ENCODE measurements around the gene ERCC1. TPM values are rescaled to one million over a fixed set of nuclear protein-coding genes. Genes with fewer than 3 reads are reported as not detected.

The ERCC1 gene
- total RNA-seq, 4 donors from 2014 or later, result 38.8 to 42.6 (median 40.0) TPM

DNA sequence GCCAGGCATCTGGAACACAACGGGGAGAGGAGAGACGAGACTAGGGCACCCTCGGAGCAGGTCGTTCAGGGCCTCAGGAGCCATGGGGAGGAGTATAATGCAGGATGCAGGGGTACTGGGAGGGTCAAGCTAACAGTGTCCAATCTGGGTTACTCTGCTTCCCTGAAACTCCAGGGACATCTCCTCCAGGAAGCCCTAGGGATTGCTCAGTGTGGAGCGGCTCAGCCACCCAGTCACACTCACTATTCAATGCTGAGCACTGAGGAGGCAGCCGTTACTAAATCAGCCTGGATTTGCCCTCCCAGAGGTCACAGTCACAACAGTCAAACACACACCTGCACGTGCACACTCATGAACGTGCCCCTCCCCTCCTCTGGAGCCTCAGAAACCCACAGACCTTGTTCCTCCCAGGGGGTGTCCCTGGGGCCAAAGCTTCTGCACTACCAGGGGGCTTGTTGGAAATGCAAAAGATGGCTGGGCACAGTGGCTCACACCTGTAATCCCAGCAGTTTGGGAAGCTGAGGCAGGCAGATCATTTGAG, 37.2 kb upstream of the ERCC1 start:
- TF ChIP-seq POLR2A (IDR thresholded peaks at IDR 0.05), result no peak
- TF ChIP-seq POLR2AphosphoS5 (IDR thresholded peaks at IDR 0.05), result no peak
- TF ChIP-seq EP300 (IDR thresholded peaks at IDR 0.05; ENCODE audit: low read depth), result no peak
- TF ChIP-seq, protein P1, sequence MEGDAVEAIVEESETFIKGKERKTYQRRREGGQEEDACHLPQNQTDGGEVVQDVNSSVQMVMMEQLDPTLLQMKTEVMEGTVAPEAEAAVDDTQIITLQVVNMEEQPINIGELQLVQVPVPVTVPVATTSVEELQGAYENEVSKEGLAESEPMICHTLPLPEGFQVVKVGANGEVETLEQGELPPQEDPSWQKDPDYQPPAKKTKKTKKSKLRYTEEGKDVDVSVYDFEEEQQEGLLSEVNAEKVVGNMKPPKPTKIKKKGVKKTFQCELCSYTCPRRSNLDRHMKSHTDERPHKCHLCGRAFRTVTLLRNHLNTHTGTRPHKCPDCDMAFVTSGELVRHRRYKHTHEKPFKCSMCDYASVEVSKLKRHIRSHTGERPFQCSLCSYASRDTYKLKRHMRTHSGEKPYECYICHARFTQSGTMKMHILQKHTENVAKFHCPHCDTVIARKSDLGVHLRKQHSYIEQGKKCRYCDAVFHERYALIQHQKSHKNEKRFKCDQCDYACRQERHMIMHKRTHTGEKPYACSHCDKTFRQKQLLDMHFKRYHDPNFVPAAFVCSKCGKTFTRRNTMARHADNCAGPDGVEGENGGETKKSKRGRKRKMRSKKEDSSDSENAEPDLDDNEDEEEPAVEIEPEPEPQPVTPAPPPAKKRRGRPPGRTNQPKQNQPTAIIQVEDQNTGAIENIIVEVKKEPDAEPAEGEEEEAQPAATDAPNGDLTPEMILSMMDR (IDR thresholded peaks at IDR 0.05), result no peak
- no peaks in the 10 kb centered on the region for H3K27me3 ChIP-seq
- no peak overlapping the region for H3K4me3 ChIP-seq
- intact Hi-C loops (cut with DNase I; ENCODE audit: low total_unique reads) (no loop called here), in situ Hi-C loops (cut with MboI; ENCODE audit: low pct_ligation_motif_present in 1 of 4, low pct_unique_long_range_greater_than_20kb in 1 of 4, low sequenced_read_pairs in 3 of 4) (no loop called here)
- H3K4me1 ChIP-seq, result peaks cover 6 to 7% (median 7%) of the 10 kb centered on the region in 4 donors
- no peak overlapping the region for H3K27ac ChIP-seq
- 42% methylated on average over 8 of the region's 8 CpGs; no CpG with 5 or more reads in 1 of the 2 donors for WGBS, 2 donors (ENCODE audit: low coverage in 1 of 2)
- no peaks in the 10 kb centered on the region for H3K36me3 ChIP-seq
- H3K9me3 ChIP-seq, result no peaks in the 10 kb centered on the region
- no peak for DNase-seq

DNA sequence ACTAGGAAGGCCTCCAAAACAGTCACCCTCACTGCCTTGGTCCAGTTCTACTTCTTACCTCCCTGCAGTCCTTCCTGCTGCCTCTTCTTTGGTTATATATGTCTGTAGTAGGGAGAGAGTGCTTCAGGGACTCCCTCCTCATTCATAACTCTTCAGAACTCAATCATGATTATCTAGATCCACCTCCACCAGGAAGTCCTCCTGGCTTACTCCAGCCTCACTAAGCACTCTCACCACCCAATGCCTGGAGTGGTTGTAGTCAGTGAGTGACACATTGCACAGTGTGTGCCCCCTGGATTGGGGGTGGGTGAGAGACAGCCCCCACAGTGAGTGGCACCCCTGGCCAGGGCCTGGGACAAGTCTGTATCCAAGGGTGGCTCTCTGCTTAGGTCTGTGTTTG, 34.1 kb upstream of the ERCC1 start:
- no peak for DNase-seq
- in situ Hi-C loops (cut with MboI; ENCODE audit: low pct_ligation_motif_present in 1 of 4, low pct_unique_long_range_greater_than_20kb in 1 of 4, low sequenced_read_pairs in 3 of 4), result no loop called here

DNA sequence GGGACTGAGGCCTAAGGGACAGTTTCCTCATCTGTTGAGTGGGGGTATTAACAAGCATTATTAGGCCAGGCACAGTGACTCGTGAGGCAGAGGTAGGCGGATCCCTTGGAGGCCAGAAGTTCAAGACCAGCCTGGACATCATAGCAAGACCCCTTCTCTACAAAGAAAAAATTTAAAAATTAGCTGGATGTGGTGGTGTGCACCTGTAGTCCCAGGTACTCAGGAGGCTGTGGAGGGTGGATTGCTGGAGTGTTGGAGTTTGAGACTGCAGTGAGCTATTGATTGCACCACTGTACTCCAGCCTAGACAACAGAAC, 32.7 kb upstream of the ERCC1 start:
- in situ Hi-C loops (cut with MboI; ENCODE audit: low pct_ligation_motif_present in 1 of 4, low pct_unique_long_range_greater_than_20kb in 1 of 4, low sequenced_read_pairs in 3 of 4) (no loop called here), intact Hi-C loops (cut with DNase I; ENCODE audit: low total_unique reads) (no loop called here)
- no peak overlapping the region for H3K4me3 ChIP-seq
- TF ChIP-seq, protein P1 (IDR thresholded peaks at IDR 0.05), result no peak
- TF ChIP-seq POLR2A (IDR thresholded peaks at IDR 0.05) (no peak), EP300 (IDR thresholded peaks at IDR 0.05; ENCODE audit: low read depth) (no peak), POLR2AphosphoS5 (IDR thresholded peaks at IDR 0.05) (no peak)
- H3K27ac ChIP-seq, result peak overlapping the region; percentile 83 to 85 (median 84)
- H3K36me3 ChIP-seq, result no peaks in the 10 kb centered on the region
- H3K4me1 ChIP-seq, result peaks cover 17 to 26% (median 20%) of the 10 kb centered on the region in 4 donors
- WGBS, 2 donors (ENCODE audit: low coverage in 1 of 2), result 55% methylated on average over 2 of the region's 2 CpGs; no CpG with 5 or more reads in 1 of the 2 donors
- no peak for DNase-seq
- no peaks in the 10 kb centered on the region for H3K27me3 ChIP-seq
- no peaks in the 10 kb centered on the region for H3K9me3 ChIP-seq

More for the DNA sequence above, 34.1 kb upstream of the ERCC1 start:
- Histone ChIP-seq H3K4me1 (peaks cover 17 to 21% (median 19%) of the 10 kb centered on the region in 4 donors), H3K9me3 (no peaks in the 10 kb centered on the region), H3K27ac (no peak overlapping the region), H3K27me3 (no peaks in the 10 kb centered on the region), H3K4me3 (no peak overlapping the region), H3K36me3 (no peaks in the 10 kb centered on the region)
- no peak for TF ChIP-seq POLR2A (IDR thresholded peaks at IDR 0.05)
- intact Hi-C loops (cut with DNase I; ENCODE audit: low total_unique reads), result no loop called here

DNA sequence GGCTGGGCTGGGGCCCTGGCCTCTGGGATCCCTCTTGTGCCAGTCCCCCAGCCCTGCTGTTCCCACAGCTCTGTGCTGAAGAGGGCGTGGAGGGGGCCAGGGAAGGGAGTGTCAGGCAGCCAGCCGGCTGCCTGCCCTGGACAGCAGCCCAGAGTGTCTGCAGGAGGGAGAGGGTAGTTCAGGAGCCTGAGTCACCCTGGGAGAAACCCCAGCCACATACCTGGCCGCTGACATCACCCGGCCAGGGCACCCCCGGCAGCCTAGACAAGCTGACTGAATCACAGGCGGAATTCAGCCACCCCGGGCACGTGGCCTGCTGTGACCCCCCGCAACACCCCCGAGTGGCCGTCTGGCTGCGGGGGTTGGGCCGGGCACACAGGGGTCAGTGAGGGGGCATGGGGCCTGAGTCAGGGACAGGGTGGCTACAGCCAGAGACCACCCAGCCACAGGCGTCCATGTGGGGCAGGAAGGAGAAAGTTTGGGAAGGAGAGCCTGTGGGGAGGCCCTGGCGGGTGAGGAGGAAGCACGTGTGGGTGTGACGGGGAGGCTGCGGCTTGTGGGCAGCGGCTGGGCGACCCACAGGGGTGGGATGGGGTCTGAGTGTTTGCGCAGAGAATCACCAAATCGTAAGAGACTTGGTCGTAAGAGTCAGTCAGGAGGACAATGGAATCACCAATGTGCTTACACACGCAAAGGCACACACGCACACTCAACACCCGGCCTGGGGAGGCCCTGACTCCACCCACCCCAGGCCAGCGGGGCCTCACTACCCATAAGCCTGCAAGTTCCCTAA, 32.2 kb upstream of the ERCC1 start:
- in situ Hi-C loops (cut with MboI; ENCODE audit: low pct_ligation_motif_present in 1 of 4, low pct_unique_long_range_greater_than_20kb in 1 of 4, low sequenced_read_pairs in 3 of 4) (no loop called here), intact Hi-C loops (cut with DNase I; ENCODE audit: low total_unique reads) (no loop called here)
- Histone ChIP-seq H3K4me3 (peak overlapping the region in 1 of 4 donors; percentile 2), H3K27ac (peak overlapping the region; percentile 83 to 85 (median 84)), H3K36me3 (no peaks in the 10 kb centered on the region), H3K9me3 (no peaks in the 10 kb centered on the region), H3K4me1 (peaks cover 17 to 27% (median 22%) of the 10 kb centered on the region in 4 donors), H3K27me3 (no peaks in the 10 kb centered on the region)
- WGBS, 2 donors (ENCODE audit: low coverage in 1 of 2), result 0 to 16% methylated on average over 3 to 18 of the region's 27 CpGs
- TF ChIP-seq POLR2AphosphoS5 (IDR thresholded peaks at IDR 0.05) (peak; percentile 72 to 85 (median 83)), POLR2A (IDR thresholded peaks at IDR 0.05) (peak; percentile 52), EP300 (IDR thresholded peaks at IDR 0.05; ENCODE audit: low read depth) (peak; percentile 83)
- TF ChIP-seq, protein P1 (IDR thresholded peaks at IDR 0.05), result peak in 2 of 5 experiments; percentile 26 to 28
- peak; percentile 94 for DNase-seq

Data from transverse colon (tissue), 4 donors.